GM12864 (cell line): Measurements from ENCODE around the gene PRPS1.
A peak's percentile ranks its signal among the peaks of the same experiment; 100 is the strongest.

Experiments used
- DNase-seq: peaks from one replicate; pipeline ENCODE4 v3.0.0-alpha.2; 2011; ENCODE audit warnings: low read depth
- H3K4me3 ChIP-seq: 2 replicates; pipeline ENCODE4 v1.5.1; 2011; ENCODE audit warnings: mild to moderate bottlenecking, low read depth, low read length, control low read depth
- CTCF ChIP-seq: IDR thresholded peaks from 2 replicates; pipeline ENCODE4 v1.5.1; 2011; ENCODE audit warnings: low read depth, mild to moderate bottlenecking, moderate library complexity, low read length, control low read depth, inconsistent platforms; ENCODE audit errors: missing control alignments

PRPS1 gene

GRCh38 chrX:107654872-107655761, 26.8 kb downstream of the PRPS1 start:
- no peak overlapping the region for H3K4me3 ChIP-seq
- DNase-seq = no peak
- peak; percentile 61 for TF ChIP-seq CTCF

GRCh38 chrX:107656978-107657377, 28.7 kb downstream of the PRPS1 start:
- no peak for TF ChIP-seq CTCF
- H3K4me3 ChIP-seq = no peak overlapping the region
- no peak for DNase-seq

- H3K4me3 ChIP-seq = no peak overlapping the region
- no peak for TF ChIP-seq CTCF
- no peak for DNase-seq
These were observed 30.4 kb downstream of the PRPS1 start for GRCh38 chrX:107658660-107659059.

GRCh38 chrX:107659286-107659685, 31.0 kb downstream of the PRPS1 start:
- no peak for TF ChIP-seq CTCF
- DNase-seq = no peak

GRCh38 chrX:107659768-107660167, 31.5 kb downstream of the PRPS1 start:
- DNase-seq = no peak
- no peak overlapping the region for H3K4me3 ChIP-seq
- TF ChIP-seq CTCF = peak; percentile 56

More at GRCh38 chrX:107659286-107659685, 31.0 kb downstream of the PRPS1 start:
- H3K4me3 ChIP-seq = no peak overlapping the region

GRCh38 chrX:107662145-107662544, 33.8 kb downstream of the PRPS1 start:
- no peak for TF ChIP-seq CTCF
- H3K4me3 ChIP-seq = no peak overlapping the region
- DNase-seq = no peak

- no peak for TF ChIP-seq CTCF
These were observed 34.5 kb downstream of the PRPS1 start for GRCh38 chrX:107662824-107663223.

More at GRCh38 chrX:107662824-107663223, 34.5 kb downstream of the PRPS1 start:
- H3K4me3 ChIP-seq = no peak overlapping the region
- no peak for DNase-seq
